GM21360 (cell line): ENCODE measurements around the gene NUDT19.

Experiments
- ATAC-seq: cut with Tn5 transposase; IDR thresholded peaks from one replicate; pipeline ENCODE4 v1.9.1; 2021; ENCODE audit warnings: mild to moderate bottlenecking, moderate library complexity; ENCODE audit not compliant: unreplicated experiment

NUDT19 gene

DNA sequence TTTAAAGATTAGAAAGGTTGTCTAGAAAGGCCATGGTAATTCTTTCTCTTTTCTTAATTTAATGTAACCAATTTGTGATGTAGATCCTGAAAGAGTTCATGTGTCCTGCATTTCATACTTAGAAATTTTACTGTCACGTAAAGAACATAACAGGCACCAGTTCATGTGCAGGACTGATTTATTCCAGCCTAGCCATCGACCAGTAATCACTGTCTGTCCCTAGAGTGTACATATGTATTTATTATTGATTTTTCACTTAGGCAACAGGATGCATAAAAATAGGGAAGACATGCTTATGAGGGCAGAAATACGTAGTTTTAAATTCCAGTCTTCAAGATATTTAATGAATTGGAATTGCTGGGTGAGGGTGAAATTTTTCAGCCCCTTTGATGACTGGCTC lies 65.6 kb downstream of the NUDT19 start:
- no peak for ATAC-seq
